Posterior vena cava (tissue), 2 donors: ENCODE results near the gene ANXA4. TPM values are rescaled to one million over a fixed set of nuclear protein-coding genes. Genes with fewer than 3 reads are reported as not detected.
"Not testable (repeated sequence)": the region's sequence is repeated elsewhere in the genome, so short reads cannot be mapped to it uniquely, and the experiment has no call there.

ENCODE experiments used
- DNase-seq: peaks from one replicate; pipeline ENCODE4 v3.0.0-alpha.2; 2020; ENCODE audit warnings: low spot score
- intact Hi-C, 2 donors: fragments of 100-400 bp; cut with DNase I; formaldehyde crosslinking; loops; one replicate each; pipeline versions ENCODE4 v1.14.1 to v1.14.2; 2022 to 2023
- total RNA-seq, 2 donors: library from RNA; stranded (reverse); fragmentation: NEBNext Ultra II Directional; extraction: Animal tissue kit (Norgen Biotek cat#: 25700); gene quantifications; one replicate each; pipeline ENCODE4 v1.2.1, GENCODE V29; 2021
- donor health status: DM: yes; HTN: yes; CAD: no.
- donor health status: DM: yes; HTN: yes; CAD: no.

The ANXA4 gene
- total RNA-seq, 2 donors from 2014 or later, result 90.8 to 92.2 TPM

GRCh38 chr2:69743847-69744264, 1.9 kb downstream of the ANXA4 start:
- intact Hi-C loops, result loop anchor here in 1 of 2 donors (5.0 kb wide), 1 partner anchor 53 kb away; no protein-coding TSS in a partner anchor

GRCh38 chr2:69744456-69744855, 2.5 kb downstream of the ANXA4 start:
- no peak for DNase-seq
- intact Hi-C loops, result loop anchor here in 1 of 2 donors (5.0 kb wide), 1 partner anchor 53 kb away; no protein-coding TSS in a partner anchor

More at GRCh38 chr2:69743847-69744264, 1.9 kb downstream of the ANXA4 start:
- DNase-seq, result no peak

DNA sequence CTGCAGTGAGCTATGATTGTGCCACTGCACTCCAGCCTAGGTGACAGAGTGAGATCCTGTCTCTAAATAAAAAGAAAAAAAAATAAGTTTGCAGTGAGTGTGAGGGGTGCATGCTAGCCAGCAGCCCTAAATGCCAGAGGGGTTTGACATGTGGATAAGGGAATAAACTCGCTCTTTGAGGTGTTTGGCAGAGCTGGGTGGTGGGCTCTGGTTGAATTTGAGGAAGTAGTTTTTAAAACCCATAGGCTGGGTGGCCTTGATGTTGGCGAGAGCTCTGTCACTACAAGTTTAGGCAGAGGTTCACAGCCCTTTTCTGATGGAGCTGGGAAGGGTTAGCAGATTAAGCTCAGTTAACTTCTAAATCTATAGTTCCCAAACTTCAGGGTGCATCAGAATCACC, 3.1 kb downstream of the ANXA4 start:
- intact Hi-C loops, result no loop called here
- DNase-seq, result no peak

DNA sequence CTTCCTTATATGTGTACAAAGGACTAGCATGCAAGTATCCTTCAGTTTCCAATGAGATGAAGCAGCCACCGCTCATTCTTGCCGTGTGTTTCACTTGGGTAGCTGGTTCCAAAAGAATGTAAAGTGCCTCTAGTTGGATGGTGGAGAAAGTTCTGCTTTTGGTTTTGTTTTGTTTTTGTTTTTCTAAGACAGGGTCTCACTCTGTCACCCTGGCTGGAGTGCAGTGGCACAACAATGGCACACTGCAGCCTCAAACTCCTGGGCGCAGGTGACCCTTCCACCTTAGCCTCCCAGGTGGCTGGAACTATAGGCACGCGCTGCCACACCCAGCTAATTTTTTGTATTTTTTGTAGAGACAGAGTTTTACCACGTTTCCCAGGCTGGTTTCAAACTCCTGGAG, 8.3 kb downstream of the ANXA4 start:
- intact Hi-C loops, result no loop called here

GRCh38 chr2:69753659-69754363, 11.9 kb downstream of the ANXA4 start:
- intact Hi-C loops, result no loop called here
- DNase-seq, result no peak

More for the DNA sequence above, 8.3 kb downstream of the ANXA4 start:
- no peak for DNase-seq

DNA sequence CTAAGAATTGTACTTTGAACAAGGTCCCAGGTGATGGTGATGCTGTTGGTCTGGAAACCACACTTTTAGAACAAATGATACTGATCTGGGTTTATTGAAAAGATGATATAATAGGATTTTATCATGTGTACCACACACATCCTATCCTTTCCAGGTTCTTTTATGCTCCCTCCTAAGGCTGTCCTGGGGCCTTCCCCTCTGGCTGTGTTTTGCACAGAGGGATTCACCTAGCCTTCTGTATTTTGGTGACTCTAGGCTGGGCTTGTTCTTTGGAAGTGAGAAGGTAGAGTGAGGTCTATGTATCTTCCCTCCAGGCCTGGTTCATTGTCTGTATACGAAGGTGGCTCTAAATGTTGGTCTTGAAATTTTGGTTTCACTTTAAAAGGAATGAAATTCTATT, 12.7 kb downstream of the ANXA4 start:
- DNase-seq, result no peak
- intact Hi-C loops, result no loop called here

DNA sequence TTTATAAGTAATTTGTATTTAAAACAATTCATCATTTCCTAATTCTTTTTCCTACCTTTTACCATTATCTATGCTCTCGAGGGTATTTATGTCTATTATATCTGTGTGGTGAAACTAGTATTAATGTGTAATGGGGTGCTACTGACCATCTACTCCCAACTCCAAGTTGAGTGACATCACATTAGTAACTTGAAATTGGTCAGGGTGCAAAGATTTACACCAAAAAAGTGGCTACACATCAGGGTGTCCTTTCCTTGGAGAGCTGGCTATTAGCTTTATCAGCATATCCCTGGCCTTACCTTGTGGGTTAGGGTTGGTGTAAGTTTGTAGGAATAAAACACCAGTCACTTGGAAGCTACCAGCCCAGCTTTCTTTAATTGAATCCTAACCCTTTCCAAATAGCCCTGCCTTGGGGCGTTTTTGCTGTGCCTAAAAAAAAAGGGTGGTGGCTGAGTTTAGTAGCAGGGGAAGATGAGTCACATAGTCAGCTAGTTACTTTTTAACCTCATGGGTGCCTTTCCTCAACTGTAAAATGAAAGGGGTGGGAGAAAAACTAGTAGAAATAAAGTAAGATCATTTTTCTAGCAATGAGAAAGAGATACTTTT, 14.0 kb downstream of the ANXA4 start:
- intact Hi-C loops, result no loop called here
- DNase-seq, result no peak

- intact Hi-C loops, result no loop called here
- no peak for DNase-seq
These were observed 20.1 kb downstream of the ANXA4 start for GRCh38 chr2:69762025-69762424.

DNA sequence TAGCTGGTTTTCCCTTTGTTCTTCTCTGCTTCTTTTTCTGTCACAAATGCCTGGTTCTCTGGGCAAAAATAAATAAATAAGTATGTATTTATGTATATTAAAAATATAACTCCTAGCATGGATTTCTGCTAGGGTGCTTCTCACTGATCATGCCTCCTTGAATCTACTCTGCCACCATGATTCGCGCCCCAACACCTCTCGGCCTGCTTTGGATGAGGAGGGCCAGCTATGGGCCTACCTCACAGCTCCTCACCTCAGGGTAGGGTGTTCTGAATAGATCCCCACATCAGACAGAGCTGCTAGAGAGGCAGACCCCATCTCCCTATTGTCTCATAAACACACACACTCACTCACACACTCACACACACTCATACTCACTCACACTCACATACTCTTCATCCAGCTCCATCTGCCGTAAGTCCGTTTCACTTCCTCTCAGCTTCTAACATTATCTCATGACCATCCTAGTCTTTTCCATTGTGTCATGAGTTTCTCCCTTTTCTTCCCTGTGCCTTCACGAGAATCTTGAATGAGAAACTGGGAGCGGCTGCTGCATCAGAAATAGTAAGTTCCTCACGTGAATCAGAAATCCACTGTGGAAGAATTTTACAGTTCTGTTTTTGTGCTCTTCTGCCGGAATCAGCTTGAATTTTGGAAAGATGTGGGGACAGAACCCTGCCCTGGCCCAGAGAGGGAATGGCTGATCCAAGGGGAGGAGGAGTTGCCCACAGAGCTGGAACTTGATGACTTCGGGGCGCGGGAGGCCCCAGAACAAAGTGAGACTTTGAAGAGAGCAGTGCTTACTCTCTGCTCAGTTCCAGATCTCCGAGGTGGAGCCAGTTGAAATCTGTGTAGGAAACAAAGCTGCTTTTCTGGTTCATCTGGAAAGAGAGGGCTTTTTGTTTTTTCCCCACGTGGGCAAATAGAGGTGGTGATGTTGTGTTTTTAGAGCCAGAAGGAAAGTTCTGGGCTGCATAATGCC, 20.9 kb downstream of the ANXA4 start:
- no peak for DNase-seq
- intact Hi-C loops, result no loop called here

- intact Hi-C loops, DNase-seq: not testable (repeated sequence)
These were observed 21.9 kb downstream of the ANXA4 start for GRCh38 chr2:69763831-69764230.

DNA sequence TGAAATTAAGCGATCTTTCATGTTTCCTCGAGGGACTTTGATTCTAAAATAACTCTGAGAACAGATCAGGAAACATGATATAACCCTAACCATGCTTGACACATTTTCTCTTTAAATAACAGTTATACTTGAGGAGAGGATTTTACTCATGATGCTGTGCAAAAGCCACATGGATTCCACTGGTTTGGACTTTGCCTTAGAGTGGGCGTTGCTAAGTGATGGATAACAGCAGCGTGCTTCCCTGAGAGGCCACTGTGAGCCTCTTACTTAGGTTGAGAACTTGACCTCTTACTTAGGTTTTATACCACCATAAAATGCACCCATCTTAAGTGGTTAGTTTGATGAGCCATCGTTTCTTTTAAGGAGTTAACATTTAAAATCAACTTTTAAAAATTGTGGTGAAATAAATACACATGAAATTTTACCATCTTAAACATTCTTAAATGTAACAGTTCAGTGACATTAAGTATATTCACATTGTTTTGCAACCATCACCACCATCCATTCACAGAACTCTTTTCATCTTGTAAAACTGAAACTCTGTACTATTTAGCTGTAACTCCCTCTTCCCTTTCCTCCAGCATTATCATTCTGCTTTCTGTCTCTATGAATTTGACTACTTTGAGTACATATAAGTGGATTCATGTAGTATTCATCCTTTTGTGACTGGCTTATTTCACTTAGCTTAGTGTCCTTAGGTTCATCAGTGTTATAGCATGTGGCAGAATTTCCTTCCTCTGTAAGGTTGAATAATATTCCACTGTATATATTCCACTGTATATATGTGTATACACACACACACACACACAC, 22.6 kb downstream of the ANXA4 start:
- intact Hi-C loops, result no loop called here
- DNase-seq, result no peak

DNA sequence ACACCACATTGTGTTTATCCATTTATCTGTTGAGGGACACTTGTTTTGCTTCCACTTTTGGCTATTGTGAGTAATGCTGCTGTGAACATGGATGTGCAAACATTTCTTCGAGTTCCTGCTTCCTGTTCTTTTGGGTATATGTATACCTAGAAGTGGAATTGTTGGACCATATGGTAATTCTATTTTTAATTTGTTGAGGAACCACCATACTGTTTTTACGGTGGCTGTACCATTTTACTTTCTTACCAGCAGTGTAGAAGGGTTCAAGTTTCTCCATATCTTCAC, 23.1 kb downstream of the ANXA4 start:
- intact Hi-C loops, result no loop called here
- DNase-seq, result no peak

GRCh38 chr2:69766014-69766413, 24.1 kb downstream of the ANXA4 start:
- no peak for DNase-seq
- intact Hi-C loops, result no loop called here

GRCh38 chr2:69767034-69767433, 25.1 kb downstream of the ANXA4 start:
- DNase-seq, result no peak
- intact Hi-C loops, result no loop called here

DNA sequence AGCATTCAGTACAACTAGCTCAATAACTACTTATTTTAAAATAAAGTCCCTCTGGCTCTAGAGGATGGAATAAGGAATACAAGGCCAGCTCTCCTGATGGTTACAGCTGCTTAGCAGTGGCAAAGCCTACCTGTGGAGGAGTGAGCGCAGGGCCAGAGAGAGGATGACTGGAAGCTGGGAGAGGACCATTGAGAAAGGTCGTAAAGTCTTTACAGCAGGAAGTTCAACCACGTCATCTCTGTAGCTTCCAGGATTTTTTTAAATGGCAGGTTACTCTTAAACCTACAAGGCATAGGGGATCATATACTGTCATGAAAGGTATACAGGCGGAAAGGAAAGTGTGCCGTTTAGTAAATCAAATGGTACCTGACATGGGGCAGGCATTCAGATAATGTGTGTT, 26.3 kb downstream of the ANXA4 start:
- DNase-seq, result no peak
- intact Hi-C loops, result no loop called here

- no peak for DNase-seq
- intact Hi-C loops, result no loop called here
These were observed 26.9 kb downstream of the ANXA4 start for GRCh38 chr2:69768789-69769188.

DNA sequence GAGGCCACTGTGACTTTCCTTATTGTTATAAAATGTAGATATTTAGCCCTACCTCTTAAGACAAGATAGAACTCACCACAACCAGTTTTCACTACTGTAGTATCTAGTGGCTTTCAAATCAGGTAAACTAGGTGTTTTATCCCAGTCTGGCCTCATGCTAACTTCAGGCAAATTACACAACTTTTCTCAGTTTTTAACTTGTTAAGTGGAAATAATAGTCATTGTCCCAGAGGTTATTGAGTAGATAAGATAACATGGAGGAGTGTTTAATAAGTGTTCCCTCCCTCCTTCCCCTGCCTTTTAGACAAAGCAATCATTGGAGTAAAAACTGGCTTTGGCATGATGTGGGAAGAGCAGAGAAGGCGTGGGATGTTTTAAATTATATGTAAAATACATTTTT, 27.3 kb downstream of the ANXA4 start:
- intact Hi-C loops, result no loop called here
- DNase-seq, result no peak

DNA sequence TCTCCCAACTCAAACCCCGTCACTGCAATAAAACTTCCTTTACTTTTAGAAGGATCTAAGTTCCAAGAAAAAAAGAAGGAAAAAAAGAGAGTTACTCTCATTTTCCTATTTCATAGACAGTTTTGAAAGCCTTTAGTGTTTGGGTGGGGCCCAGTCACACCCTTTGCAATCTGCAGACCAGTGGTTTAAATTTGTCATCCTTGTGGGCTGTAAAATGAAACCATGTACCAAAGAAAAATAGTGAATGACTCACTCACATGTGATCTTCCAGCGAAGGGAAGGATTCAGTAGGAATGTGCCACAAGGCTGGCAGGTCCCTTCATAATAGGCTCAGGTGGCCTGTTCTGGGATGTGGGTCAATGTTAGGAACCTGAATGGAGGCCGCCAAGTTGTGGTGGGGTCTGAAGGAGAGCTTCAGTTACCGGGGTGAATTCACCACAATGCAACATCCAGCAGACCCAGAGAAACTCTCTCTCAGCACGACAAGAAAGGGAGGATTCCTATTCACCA, 28.3 kb downstream of the ANXA4 start:
- intact Hi-C loops, result loop anchor here in 1 of 2 donors (10.0 kb wide), 1 partner anchor 355 kb away; no protein-coding TSS in a partner anchor
- no peak for DNase-seq

DNA sequence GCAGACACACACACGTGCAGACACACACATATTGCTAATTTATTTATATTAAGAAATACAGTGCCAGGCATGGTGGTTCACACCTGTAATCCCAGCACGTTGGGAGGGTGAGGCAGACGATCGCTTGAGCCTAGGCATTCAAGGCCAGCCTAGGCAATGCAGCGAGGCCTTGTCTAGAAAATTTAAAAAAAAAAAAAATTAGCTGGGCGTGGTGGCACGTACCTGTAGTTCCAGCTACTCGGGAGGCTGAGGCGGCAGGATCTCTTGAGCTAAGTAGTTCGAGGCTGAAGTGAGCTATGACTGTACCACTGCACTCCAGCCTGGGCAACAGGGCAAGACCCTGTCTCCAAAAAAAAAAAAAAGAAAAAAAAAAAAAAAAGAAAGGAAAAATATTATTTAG, 28.8 kb downstream of the ANXA4 start:
- no peak for DNase-seq
- intact Hi-C loops, result loop anchor here in 1 of 2 donors (10.0 kb wide), 1 partner anchor 354 kb away; no protein-coding TSS in a partner anchor
